ENCODE results near the gene CASZ1. TPM values are rescaled to one million over a fixed set of nuclear protein-coding genes. Genes with fewer than 3 reads are reported as not detected.

CASZ1 gene
- total RNA-seq, 2 experiments from 2014 or later = 2.9 to 4.1 TPM

DNA sequence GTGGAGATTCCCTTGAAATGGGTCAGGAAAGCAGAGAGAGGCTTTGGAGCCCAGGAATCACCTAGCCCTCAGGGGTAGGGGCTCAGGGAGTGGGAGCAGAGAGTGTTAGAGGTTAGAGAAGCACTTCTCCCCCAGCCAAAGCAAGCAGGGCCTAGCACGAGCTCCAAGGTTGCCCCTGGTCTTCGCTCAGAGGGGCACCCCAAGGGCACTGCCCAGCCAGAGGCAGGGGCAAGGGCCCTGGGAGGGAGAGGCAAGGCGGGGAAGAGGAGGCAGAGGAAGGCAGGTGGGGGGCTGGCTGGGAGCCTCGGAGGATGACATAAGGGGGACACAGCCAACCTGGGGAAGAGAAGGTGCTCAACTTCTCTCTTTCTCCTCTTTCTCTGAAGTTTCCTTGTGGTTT, 71.9 kb downstream of the CASZ1 start:
- H3K27me3 Mint-ChIP-seq = no peaks in the 10 kb centered on the region
- ChIA-PET CTCF (no interaction called here), POLR2A (interaction anchor here (1.0 kb wide), 1 partner anchor 17 kb away, joined by 3 read pairs; no protein-coding TSS in a partner anchor)

GRCh38 chr1:10724052-10724494, 72.4 kb downstream of the CASZ1 start:
- Mint-ChIP-seq H3K27ac (no peak overlapping the region), H3K4me3 (no peak overlapping the region), H3K9me3 (no peaks in the 10 kb centered on the region), H3K4me1 (ENCODE audit: low read depth) (no peaks in the 10 kb centered on the region), H3K36me3 (ENCODE audit: low read depth) (no peaks in the 10 kb centered on the region), H3K27me3 (no peaks in the 10 kb centered on the region)
- ATAC-seq = no peak
- TF ChIP-seq, protein P1, sequence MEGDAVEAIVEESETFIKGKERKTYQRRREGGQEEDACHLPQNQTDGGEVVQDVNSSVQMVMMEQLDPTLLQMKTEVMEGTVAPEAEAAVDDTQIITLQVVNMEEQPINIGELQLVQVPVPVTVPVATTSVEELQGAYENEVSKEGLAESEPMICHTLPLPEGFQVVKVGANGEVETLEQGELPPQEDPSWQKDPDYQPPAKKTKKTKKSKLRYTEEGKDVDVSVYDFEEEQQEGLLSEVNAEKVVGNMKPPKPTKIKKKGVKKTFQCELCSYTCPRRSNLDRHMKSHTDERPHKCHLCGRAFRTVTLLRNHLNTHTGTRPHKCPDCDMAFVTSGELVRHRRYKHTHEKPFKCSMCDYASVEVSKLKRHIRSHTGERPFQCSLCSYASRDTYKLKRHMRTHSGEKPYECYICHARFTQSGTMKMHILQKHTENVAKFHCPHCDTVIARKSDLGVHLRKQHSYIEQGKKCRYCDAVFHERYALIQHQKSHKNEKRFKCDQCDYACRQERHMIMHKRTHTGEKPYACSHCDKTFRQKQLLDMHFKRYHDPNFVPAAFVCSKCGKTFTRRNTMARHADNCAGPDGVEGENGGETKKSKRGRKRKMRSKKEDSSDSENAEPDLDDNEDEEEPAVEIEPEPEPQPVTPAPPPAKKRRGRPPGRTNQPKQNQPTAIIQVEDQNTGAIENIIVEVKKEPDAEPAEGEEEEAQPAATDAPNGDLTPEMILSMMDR (IDR thresholded peaks at IDR 0.05) = no peak
- ChIA-PET CTCF (no interaction called here), POLR2A (interaction anchor here (1.0 kb wide), 1 partner anchor 17 kb away, joined by 3 read pairs; no protein-coding TSS in a partner anchor)
- DNase-seq = no peak
- intact Hi-C loops (cut with micrococcal nuclease) = no loop called here

More for the DNA sequence above, 71.9 kb downstream of the CASZ1 start:
- intact Hi-C loops (cut with micrococcal nuclease) = no loop called here
- DNase-seq (no peak), ATAC-seq (no peak)
- Mint-ChIP-seq H3K9me3 (no peaks in the 10 kb centered on the region), H3K4me3 (no peak overlapping the region), H3K27ac (no peak overlapping the region), H3K4me1 (ENCODE audit: low read depth) (no peaks in the 10 kb centered on the region), H3K36me3 (ENCODE audit: low read depth) (no peaks in the 10 kb centered on the region)
- TF ChIP-seq, protein P1 (IDR thresholded peaks at IDR 0.05) = no peak

- intact Hi-C loops (cut with micrococcal nuclease) = no loop called here
- Mint-ChIP-seq H3K27ac (no peak overlapping the region), H3K9me3 (no peaks in the 10 kb centered on the region), H3K4me1 (ENCODE audit: low read depth) (no peaks in the 10 kb centered on the region), H3K36me3 (ENCODE audit: low read depth) (no peaks in the 10 kb centered on the region), H3K27me3 (no peaks in the 10 kb centered on the region), H3K4me3 (no peak overlapping the region)
- TF ChIP-seq, protein P1 (IDR thresholded peaks at IDR 0.05) = no peak
- ATAC-seq (no peak), DNase-seq (no peak)
- CTCF ChIA-PET = no interaction called here
- POLR2A ChIA-PET = interaction anchor here (1.0 kb wide), 1 partner anchor 16 kb away, joined by 3 read pairs; no protein-coding TSS in a partner anchor
Observed at GRCh38 chr1:10723317-10723716, 73.1 kb downstream of the CASZ1 start.

DNA sequence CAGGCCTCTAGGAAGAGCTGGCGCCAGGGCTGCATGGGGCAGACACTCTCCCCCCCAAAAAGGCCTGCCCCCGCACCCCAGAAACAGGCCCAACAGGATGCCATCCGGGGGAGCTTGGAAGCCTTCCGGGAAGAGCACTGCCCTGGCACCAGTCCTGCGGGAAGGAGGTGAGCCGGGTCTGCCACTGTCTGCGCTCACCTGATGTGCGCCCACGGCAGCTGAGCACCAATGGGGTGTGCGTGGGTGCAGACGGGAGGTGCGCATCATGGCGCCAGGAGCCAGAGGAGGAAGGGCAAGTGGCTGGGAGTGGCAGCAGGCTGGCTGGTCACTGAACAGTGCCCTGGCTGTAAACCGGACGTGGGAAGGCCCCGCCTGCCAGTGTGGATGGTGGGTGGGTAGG, 73.6 kb downstream of the CASZ1 start:
- TF ChIP-seq, protein P1 (IDR thresholded peaks at IDR 0.05) = no peak
- Mint-ChIP-seq H3K4me3 (no peak overlapping the region), H3K4me1 (ENCODE audit: low read depth) (no peaks in the 10 kb centered on the region), H3K27ac (no peak overlapping the region), H3K36me3 (ENCODE audit: low read depth) (no peaks in the 10 kb centered on the region), H3K9me3 (no peaks in the 10 kb centered on the region), H3K27me3 (no peaks in the 10 kb centered on the region)
- no peak for ATAC-seq
- ChIA-PET CTCF (no interaction called here), POLR2A (no interaction called here)
- no peak for DNase-seq
- intact Hi-C loops (cut with micrococcal nuclease) = no loop called here

GRCh38 chr1:10721381-10722321, 74.8 kb downstream of the CASZ1 start:
- H3K4me3 Mint-ChIP-seq = no peak overlapping the region
- no peak for DNase-seq
- intact Hi-C loops (cut with micrococcal nuclease) = no loop called here
- ChIA-PET POLR2A (no interaction called here), CTCF (no interaction called here)
- no peak overlapping the region for H3K27ac Mint-ChIP-seq
- H3K27me3 Mint-ChIP-seq = no peaks in the 10 kb centered on the region
- ATAC-seq = no peak
- no peaks in the 10 kb centered on the region for H3K4me1 Mint-ChIP-seq (ENCODE audit: low read depth)
- H3K36me3 Mint-ChIP-seq (ENCODE audit: low read depth) = no peaks in the 10 kb centered on the region
- H3K9me3 Mint-ChIP-seq = no peaks in the 10 kb centered on the region
- TF ChIP-seq, protein P1 (IDR thresholded peaks at IDR 0.05) = no peak
